ENCODE results near the gene GDI2.

- TF ChIP-seq CTCF (IDR thresholded peaks at IDR 0.05) (no peak), ESRRA (CRISPR knock-in tag; IDR thresholded peaks at IDR 0.05; ENCODE audit: borderline replicate concordance) (no peak), GRHL2 (CRISPR knock-in tag; IDR thresholded peaks at IDR 0.05; ENCODE audit: insufficient replicate concordance, severe bottlenecking) (no peak)
Measured at GRCh38 chr10:5818894-5819293, 5.7 kb upstream of the GDI2 start.
